Muscle of arm (tissue), 12 donors: Measurements from ENCODE around the gene ASB17. TPM values are rescaled to one million over a fixed set of nuclear protein-coding genes. Genes with fewer than 3 reads are reported as not detected.

Source experiments
- polyA plus RNA-seq, 12 donors: library from polyadenylated mRNA; unstranded; fragments of 120-200 nt; gene quantifications; one replicate each; pipeline ENCODE4 v1.2.1, GENCODE V29; 2013; ENCODE audit not compliant: insufficient read length in 12 of 12

The ASB17 gene
- polyA plus RNA-seq, 12 donors, result not detected

Other genes with a start within 250 kb of the ASB17 start
- gene ACADM, start 207.7 kb downstream of the ASB17 start, polyA plus RNA-seq, result 10 to 100 TPM in 11 of 12 donors, not detected in 1; 60.0 to 91.7 (median 74.4) TPM
- gene RABGGTB, start 146.1 kb downstream of the ASB17 start, polyA plus RNA-seq, result 100 to 1,000 TPM in 3 of 12 donors, 10 to 100 TPM in 8, not detected in 1; 74.9 to 124 (median 94.9) TPM
- 1 to 10 TPM in 1 of 12 donors, under 1 TPM in 9, not detected in 2; 0.28 to 1.1 (median 0.47) TPM for gene MSH4, start 135.5 kb downstream of the ASB17 start, polyA plus RNA-seq
- gene ST6GALNAC3, start 142.3 kb upstream of the ASB17 start, polyA plus RNA-seq, result 10 to 100 TPM in 3 of 12 donors, 1 to 10 TPM in 8, not detected in 1; 5.0 to 12.7 (median 8.5) TPM